HG03558 (cell line): ENCODE measurements around the gene MICA.
"Not testable (repeated sequence)": the region's sequence is repeated elsewhere in the genome, so short reads cannot be mapped to it uniquely, and the experiment has no call there.

ENCODE experiments used
- ATAC-seq: cut with Tn5 transposase; IDR thresholded peaks from one replicate; pipeline ENCODE4 v1.9.1; 2021; ENCODE audit warnings: moderate number of reproducible peaks; ENCODE audit not compliant: unreplicated experiment; ENCODE audit errors: extremely low read depth

MICA gene

GRCh38 chr6:31405996-31406395, 2.6 kb downstream of the MICA start:
- ATAC-seq, result no peak

GRCh38 chr6:31407699-31408098, 4.3 kb downstream of the MICA start:
- no peak for ATAC-seq

- no peak for ATAC-seq
Measured at GRCh38 chr6:31412506-31412905, 9.1 kb downstream of the MICA start.

- ATAC-seq, result not testable (repeated sequence)
Measured at GRCh38 chr6:31414148-31414770, 10.9 kb downstream of the MICA start.

- no peak for ATAC-seq
Measured at GRCh38 chr6:31414771-31415265, 11.4 kb downstream of the MICA start.

GRCh38 chr6:31416394-31417014, 13.1 kb downstream of the MICA start:
- no peak for ATAC-seq

GRCh38 chr6:31418251-31418650, 14.9 kb downstream of the MICA start:
- no peak for ATAC-seq

- ATAC-seq, result no peak
Measured at GRCh38 chr6:31419842-31420241, 16.4 kb downstream of the MICA start.

GRCh38 chr6:31420546-31420945, 17.2 kb downstream of the MICA start:
- no peak for ATAC-seq

- no peak for ATAC-seq
Measured at GRCh38 chr6:31422587-31422986, 19.2 kb downstream of the MICA start.

GRCh38 chr6:31423550-31423949, 20.2 kb downstream of the MICA start:
- no peak for ATAC-seq

- ATAC-seq, result no peak
Measured at GRCh38 chr6:31426395-31427354, 23.3 kb downstream of the MICA start.

GRCh38 chr6:31430449-31430848, 27.1 kb downstream of the MICA start:
- no peak for ATAC-seq

- ATAC-seq, result not testable (repeated sequence)
Measured at GRCh38 chr6:31435051-31435450, 31.7 kb downstream of the MICA start.

GRCh38 chr6:31438222-31438621, 34.8 kb downstream of the MICA start:
- ATAC-seq, result no peak

- ATAC-seq, result no peak
Measured at GRCh38 chr6:31438677-31439076, 35.3 kb downstream of the MICA start.

GRCh38 chr6:31441365-31442267, 38.2 kb downstream of the MICA start:
- ATAC-seq, result no peak

- no peak for ATAC-seq
Measured at GRCh38 chr6:31446481-31446880, 43.1 kb downstream of the MICA start.

GRCh38 chr6:31446999-31447789, 43.8 kb downstream of the MICA start:
- ATAC-seq, result not testable (repeated sequence)
